Adrenal gland (tissue), 12 donors: Measurements from ENCODE around the gene EBF3. TPM values are rescaled to one million over a fixed set of nuclear protein-coding genes. Genes with fewer than 3 reads are reported as not detected.

ENCODE experiments used
- DNase-seq, 7 donors: peaks; one replicate each; pipeline ENCODE4 v3.0.0-alpha.2; 2019 to 2020
- H3K27ac ChIP-seq, 5 donors: fragments of 200-600 bp; sonication (generic) in 4 of 5; 1 replicate in 3 of 5; 2 replicates in 2 of 5; pipeline versions ENCODE4 v1.5.1 to v1.8.0; 2016 to 2020; ENCODE audit warnings: mild to moderate bottlenecking in 1 of 5
- H3K27me3 ChIP-seq: fragments of 200-600 bp; 2 replicates; pipeline ENCODE4 v1.8.0; 2021
- H3K36me3 ChIP-seq, 2 donors: fragments of 200-600 bp; replicated peaks in 1 of 2; 1 replicate in 1 of 2; 2 replicates in 1 of 2; pipeline versions ENCODE4 v1.5.1 to v1.8.0; 2018 to 2022
- H3K4me1 ChIP-seq, 2 donors: fragments of 200-600 bp; replicated peaks in 1 of 2; 1 replicate in 1 of 2; 2 replicates in 1 of 2; pipeline versions ENCODE4 v1.5.1 to v1.8.0; 2018 to 2021
- H3K4me3 ChIP-seq, 4 donors: fragments of 200-600 bp; sonication (generic) in 3 of 4; one replicate each; pipeline ENCODE4 v1.5.1; 2016 to 2018
- H3K9me3 ChIP-seq, 3 donors: fragments of 200-600 bp; sonication (generic) in 1 of 3; replicated peaks in 1 of 3; 1 replicate in 2 of 3; 2 replicates in 1 of 3; pipeline versions ENCODE4 v1.5.1 to v1.8.0; 2016 to 2021
- POLR2A ChIP-seq, 2 donors: fragments of 450-650 bp; IDR thresholded peaks; one replicate each; pipeline ENCODE4 v1.6.1; 2017; ENCODE audit warnings: antibody characterized with exemption in 2 of 2, mild to moderate bottlenecking in 2 of 2, moderate library complexity in 1 of 2
- WGBS, 4 donors: extraction: QIAGEN DNeasy Blood & Tissue Kit in 2 of 4; methylation state at CpG; one replicate each; pipeline versions ENCODE4 v1.1.5 to v1.1.7; 2013 to 2017; 5-methylcytosine and 5-hydroxymethylcytosine counted together
- intact Hi-C, 2 donors: fragments of 100-400 bp; cut with DNase I; formaldehyde crosslinking; loops; one replicate each; pipeline versions ENCODE4 v1.14.1 to v1.15.0; 2022 to 2023
- polyA plus RNA-seq, 3 donors: library from polyadenylated mRNA; stranded (reverse); fragments of 200-250 nt in 2 of 3; fragments of 350-450 nt in 1 of 3; fragmentation: Illumina TruSeq in 1 of 3; extraction: RNeasy Lipid Tissue Mini Kit (QIAGEN cat#74804) in 1 of 3; gene quantifications; one replicate each; pipeline ENCODE4 v1.2.3, GENCODE V29; 2013 to 2014
- total RNA-seq, 9 donors: library from RNA; depleted of rRNA in 4 of 9; stranded (reverse); fragments of >200 nt in 4 of 9; fragments of 120-200 nt in 1 of 9; fragmentation: NEBNext Ultra II Directional in 1 of 9; extraction: Animal tissue kit (Norgen Biotek cat#: 25700) in 1 of 9; gene quantifications; one replicate each; pipeline versions ENCODE4 v1.1.0 to v1.2.4, GENCODE V29; 2013 to 2023
- TF ChIP-seq, protein P1 (sequence below), 6 experiments: fragments of 450-650 bp in 4 of 6; fragments of 200-600 bp in 2 of 6; sonication (generic) in 1 of 6; IDR thresholded peaks; 1 replicate in 5 of 6; 2 replicates in 1 of 6; pipeline versions ENCODE4 v1.5.1 to v1.8.0; 2016 to 2021; ENCODE audit warnings: antibody characterized with exemption in 6 of 6, mild to moderate bottlenecking in 2 of 6, moderate library complexity in 1 of 6
- donor health status: healthy with polysubstance abuse.
- donor health status: Bipolar disorder and iron deficiency.
- donor health status: DM: yes; HTN: yes; CAD: no.
- donor health status: DM: no; HTN: no; CAD: no.
- donor health status: DM: no; HTN: no; CAD: no.
- donor health status: DM: yes; HTN: yes; CAD: no.

The EBF3 gene
- total and polyA plus RNA-seq, 12 donors, result 0.12 to 2.2 (median 0.53) TPM; not detected in 1

GRCh38 chr10:129992356-129992755 is 28.3 kb upstream of the EBF3 start:
- WGBS, 4 donors, result 62 to 77% (median 70%) methylated on average over 3 of the region's 3 CpGs
- H3K27me3 ChIP-seq, result no peaks in the 10 kb centered on the region
- H3K4me3 ChIP-seq, result no peak overlapping the region
- H3K27ac ChIP-seq, result no peak overlapping the region
- H3K9me3 ChIP-seq, result no peaks in the 10 kb centered on the region
- H3K36me3 ChIP-seq, result no peaks in the 10 kb centered on the region
- H3K4me1 ChIP-seq, result no peaks in the 10 kb centered on the region
- intact Hi-C loops, result no loop called here
- DNase-seq, result no peak
- no peak for TF ChIP-seq POLR2A (IDR thresholded peaks at IDR 0.05)
- TF ChIP-seq, protein P1, sequence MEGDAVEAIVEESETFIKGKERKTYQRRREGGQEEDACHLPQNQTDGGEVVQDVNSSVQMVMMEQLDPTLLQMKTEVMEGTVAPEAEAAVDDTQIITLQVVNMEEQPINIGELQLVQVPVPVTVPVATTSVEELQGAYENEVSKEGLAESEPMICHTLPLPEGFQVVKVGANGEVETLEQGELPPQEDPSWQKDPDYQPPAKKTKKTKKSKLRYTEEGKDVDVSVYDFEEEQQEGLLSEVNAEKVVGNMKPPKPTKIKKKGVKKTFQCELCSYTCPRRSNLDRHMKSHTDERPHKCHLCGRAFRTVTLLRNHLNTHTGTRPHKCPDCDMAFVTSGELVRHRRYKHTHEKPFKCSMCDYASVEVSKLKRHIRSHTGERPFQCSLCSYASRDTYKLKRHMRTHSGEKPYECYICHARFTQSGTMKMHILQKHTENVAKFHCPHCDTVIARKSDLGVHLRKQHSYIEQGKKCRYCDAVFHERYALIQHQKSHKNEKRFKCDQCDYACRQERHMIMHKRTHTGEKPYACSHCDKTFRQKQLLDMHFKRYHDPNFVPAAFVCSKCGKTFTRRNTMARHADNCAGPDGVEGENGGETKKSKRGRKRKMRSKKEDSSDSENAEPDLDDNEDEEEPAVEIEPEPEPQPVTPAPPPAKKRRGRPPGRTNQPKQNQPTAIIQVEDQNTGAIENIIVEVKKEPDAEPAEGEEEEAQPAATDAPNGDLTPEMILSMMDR (IDR thresholded peaks at IDR 0.05), result no peak

DNA sequence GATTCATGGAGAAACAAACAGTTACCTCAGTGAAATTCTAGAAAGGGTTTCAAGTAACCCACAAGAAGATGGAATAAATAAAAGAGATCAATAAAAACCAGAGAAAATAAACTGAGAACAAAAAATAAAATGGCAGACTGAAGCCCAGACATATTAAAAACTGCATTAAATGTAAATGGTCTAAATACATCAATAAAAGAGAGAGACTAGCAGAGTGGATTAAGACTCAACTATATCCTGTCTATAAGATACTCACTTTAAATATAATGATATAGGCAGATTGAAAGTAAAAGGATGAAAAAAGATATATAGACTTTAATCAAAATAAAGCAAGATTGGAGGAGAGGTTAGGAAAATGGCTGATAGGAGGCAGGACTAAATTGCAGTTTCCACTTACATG is 18.8 kb upstream of the EBF3 start:
- TF ChIP-seq, protein P1 (IDR thresholded peaks at IDR 0.05), result no peak
- no peak for TF ChIP-seq POLR2A (IDR thresholded peaks at IDR 0.05)
- no peak overlapping the region for H3K4me3 ChIP-seq
- H3K27ac ChIP-seq, result no peak overlapping the region
- H3K9me3 ChIP-seq, result no peaks in the 10 kb centered on the region
- intact Hi-C loops, result no loop called here
- H3K36me3 ChIP-seq, result no peaks in the 10 kb centered on the region
- no peaks in the 10 kb centered on the region for H3K4me1 ChIP-seq
- DNase-seq, result no peak
- no peaks in the 10 kb centered on the region for H3K27me3 ChIP-seq

GRCh38 chr10:129978980-129979379 is 14.9 kb upstream of the EBF3 start:
- H3K27me3 ChIP-seq, result peaks cover 7% of the 10 kb centered on the region
- no peaks in the 10 kb centered on the region for H3K36me3 ChIP-seq
- intact Hi-C loops, result loop anchor here in 1 of 2 donors (10.0 kb wide), 2 partner anchors 146 to 1704 kb away; no protein-coding TSS in a partner anchor
- TF ChIP-seq POLR2A (IDR thresholded peaks at IDR 0.05), result no peak
- TF ChIP-seq, protein P1 (IDR thresholded peaks at IDR 0.05), result no peak
- DNase-seq, result no peak
- no peak overlapping the region for H3K27ac ChIP-seq
- WGBS, 4 donors, result 78 to 92% (median 86%) methylated on average over 6 of the region's 6 CpGs
- no peaks in the 10 kb centered on the region for H3K4me1 ChIP-seq
- no peak overlapping the region for H3K4me3 ChIP-seq
- H3K9me3 ChIP-seq, result no peaks in the 10 kb centered on the region

DNA sequence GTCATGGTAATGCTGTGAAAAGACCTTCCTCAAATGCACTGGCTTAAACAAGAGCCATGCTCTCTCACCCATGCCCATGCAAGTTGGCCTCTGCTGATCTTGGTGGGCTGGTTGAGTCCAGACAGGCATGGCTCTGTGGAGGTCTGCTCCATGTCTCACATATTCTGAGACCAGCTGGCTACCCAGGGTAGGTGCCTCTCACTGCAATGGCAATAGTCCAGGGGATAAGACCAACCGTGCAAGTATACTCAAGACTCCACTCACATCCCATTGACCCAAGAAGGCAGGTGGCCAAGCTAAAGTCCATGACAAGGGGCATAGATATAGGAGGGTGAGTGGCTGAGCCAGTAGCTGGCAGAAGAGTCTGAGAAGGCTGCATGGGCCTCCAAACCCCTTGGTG is 14.2 kb upstream of the EBF3 start:
- intact Hi-C loops, result loop anchor here in 1 of 2 donors (10.0 kb wide), 2 partner anchors 146 to 1704 kb away; no protein-coding TSS in a partner anchor
- Histone ChIP-seq H3K27ac (no peak overlapping the region), H3K4me1 (no peaks in the 10 kb centered on the region), H3K36me3 (no peaks in the 10 kb centered on the region), H3K4me3 (no peak overlapping the region), H3K9me3 (no peaks in the 10 kb centered on the region), H3K27me3 (peaks cover 13% of the 10 kb centered on the region)
- TF ChIP-seq, protein P1 (IDR thresholded peaks at IDR 0.05), result no peak
- TF ChIP-seq POLR2A (IDR thresholded peaks at IDR 0.05), result no peak
- 78 to 100% (median 84%) methylated on average over 1 of the region's 1 CpG; no CpG with 5 or more reads in 1 of the 4 donors for WGBS, 4 donors
- no peak for DNase-seq
